Measurements from ENCODE around the gene RAB3GAP2.

The RAB3GAP2 gene

GRCh38 chr1:220184506-220184905 lies 87.7 kb downstream of the RAB3GAP2 start:
- no peak overlapping the region for H3K27ac ChIP-seq (replicated peaks)
- no peak overlapping the region for H3K4me3 ChIP-seq (replicated peaks; ENCODE audit: insufficient read depth, low read length)
- no peaks in the 10 kb centered on the region for H3K27me3 ChIP-seq (ENCODE audit: insufficient read depth, poor library complexity, severe bottlenecking)
- DNase-seq (ENCODE audit: low read depth in 1 of 2, low spot score in 1 of 2): no peak
- TF ChIP-seq SPI1 (IDR thresholded peaks at IDR 0.05; ENCODE audit: borderline replicate concordance, low read depth) (no peak), GABPA (IDR thresholded peaks at IDR 0.05; ENCODE audit: low read depth) (no peak), REST (IDR thresholded peaks at IDR 0.05; ENCODE audit: insufficient replicate concordance, low read depth) (no peak), CTCF (IDR thresholded peaks at IDR 0.05; ENCODE audit: insufficient read depth, low read length) (no peak), POLR2AphosphoS5 (IDR thresholded peaks at IDR 0.05; ENCODE audit: low read depth) (no peak)

- DNase-seq (ENCODE audit: low read depth in 1 of 2, low spot score in 1 of 2): no peak
- no peak overlapping the region for H3K4me3 ChIP-seq (replicated peaks; ENCODE audit: insufficient read depth, low read length)
- TF ChIP-seq CTCF (IDR thresholded peaks at IDR 0.05; ENCODE audit: insufficient read depth, low read length): no peak
- no peak overlapping the region for H3K27ac ChIP-seq (replicated peaks)
- no peaks in the 10 kb centered on the region for H3K27me3 ChIP-seq (ENCODE audit: insufficient read depth, poor library complexity, severe bottlenecking)
These were observed 89.6 kb downstream of the RAB3GAP2 start for GRCh38 chr1:220182656-220183055.

GRCh38 chr1:220182111-220182510 lies 90.1 kb downstream of the RAB3GAP2 start:
- Histone ChIP-seq H3K27me3 (ENCODE audit: insufficient read depth, poor library complexity, severe bottlenecking) (no peaks in the 10 kb centered on the region), H3K4me3 (replicated peaks; ENCODE audit: insufficient read depth, low read length) (no peak overlapping the region), H3K27ac (replicated peaks) (no peak overlapping the region)
- DNase-seq (ENCODE audit: low read depth in 1 of 2, low spot score in 1 of 2): no peak
- TF ChIP-seq POLR2AphosphoS5 (IDR thresholded peaks at IDR 0.05; ENCODE audit: low read depth) (no peak), GABPA (IDR thresholded peaks at IDR 0.05; ENCODE audit: low read depth) (no peak), REST (IDR thresholded peaks at IDR 0.05; ENCODE audit: insufficient replicate concordance, low read depth) (no peak), SPI1 (IDR thresholded peaks at IDR 0.05; ENCODE audit: borderline replicate concordance, low read depth) (no peak), CTCF (IDR thresholded peaks at IDR 0.05; ENCODE audit: insufficient read depth, low read length) (no peak)

GRCh38 chr1:220176540-220176939 lies 95.7 kb downstream of the RAB3GAP2 start:
- TF ChIP-seq REST (IDR thresholded peaks at IDR 0.05; ENCODE audit: insufficient replicate concordance, low read depth) (no peak), POLR2AphosphoS5 (IDR thresholded peaks at IDR 0.05; ENCODE audit: low read depth) (no peak), SPI1 (IDR thresholded peaks at IDR 0.05; ENCODE audit: borderline replicate concordance, low read depth) (no peak), GABPA (IDR thresholded peaks at IDR 0.05; ENCODE audit: low read depth) (no peak), CTCF (IDR thresholded peaks at IDR 0.05; ENCODE audit: insufficient read depth, low read length) (no peak)
- DNase-seq (ENCODE audit: low read depth in 1 of 2, low spot score in 1 of 2): no peak

More at GRCh38 chr1:220176540-220176939, 95.7 kb downstream of the RAB3GAP2 start:
- Histone ChIP-seq H3K27me3 (ENCODE audit: insufficient read depth, poor library complexity, severe bottlenecking) (no peaks in the 10 kb centered on the region), H3K4me3 (replicated peaks; ENCODE audit: insufficient read depth, low read length) (no peak overlapping the region), H3K27ac (replicated peaks) (no peak overlapping the region)
